HG02938 (cell line): Measurements from ENCODE around the gene LIME1.

Experiments
- ATAC-seq: cut with Tn5 transposase; IDR thresholded peaks from one replicate; pipeline ENCODE4 v1.9.1; 2021; ENCODE audit warnings: mild to moderate bottlenecking, moderate library complexity; ENCODE audit not compliant: unreplicated experiment

Gene LIME1

DNA sequence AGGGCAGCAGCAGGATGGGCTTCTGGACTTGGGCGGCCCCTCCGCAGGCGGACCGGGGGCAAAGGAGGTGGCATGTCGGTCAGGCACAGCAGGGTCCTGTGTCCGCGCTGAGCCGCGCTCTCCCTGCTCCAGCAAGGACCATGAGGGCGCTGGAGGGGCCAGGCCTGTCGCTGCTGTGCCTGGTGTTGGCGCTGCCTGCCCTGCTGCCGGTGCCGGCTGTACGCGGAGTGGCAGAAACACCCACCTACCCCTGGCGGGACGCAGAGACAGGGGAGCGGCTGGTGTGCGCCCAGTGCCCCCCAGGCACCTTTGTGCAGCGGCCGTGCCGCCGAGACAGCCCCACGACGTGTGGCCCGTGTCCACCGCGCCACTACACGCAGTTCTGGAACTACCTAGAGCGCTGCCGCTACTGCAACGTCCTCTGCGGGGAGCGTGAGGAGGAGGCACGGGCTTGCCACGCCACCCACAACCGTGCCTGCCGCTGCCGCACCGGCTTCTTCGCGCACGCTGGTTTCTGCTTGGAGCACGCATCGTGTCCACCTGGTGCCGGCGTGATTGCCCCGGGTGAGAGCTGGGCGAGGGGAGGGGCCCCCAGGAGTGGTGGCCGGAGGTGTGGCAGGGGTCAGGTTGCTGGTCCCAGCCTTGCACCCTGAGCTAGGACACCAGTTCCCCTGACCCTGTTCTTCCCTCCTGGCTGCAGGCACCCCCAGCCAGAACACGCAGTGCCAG lies 39.7 kb upstream of the LIME1 start, which contains the start of gene TNFRSF6B:
Gene TNFRSF6B, plus strand, starts transcription at position 25 of the 729 bp plus-strand sequence. Its CDS starts 116 bp downstream, at position 141.
- no peak for ATAC-seq

DNA sequence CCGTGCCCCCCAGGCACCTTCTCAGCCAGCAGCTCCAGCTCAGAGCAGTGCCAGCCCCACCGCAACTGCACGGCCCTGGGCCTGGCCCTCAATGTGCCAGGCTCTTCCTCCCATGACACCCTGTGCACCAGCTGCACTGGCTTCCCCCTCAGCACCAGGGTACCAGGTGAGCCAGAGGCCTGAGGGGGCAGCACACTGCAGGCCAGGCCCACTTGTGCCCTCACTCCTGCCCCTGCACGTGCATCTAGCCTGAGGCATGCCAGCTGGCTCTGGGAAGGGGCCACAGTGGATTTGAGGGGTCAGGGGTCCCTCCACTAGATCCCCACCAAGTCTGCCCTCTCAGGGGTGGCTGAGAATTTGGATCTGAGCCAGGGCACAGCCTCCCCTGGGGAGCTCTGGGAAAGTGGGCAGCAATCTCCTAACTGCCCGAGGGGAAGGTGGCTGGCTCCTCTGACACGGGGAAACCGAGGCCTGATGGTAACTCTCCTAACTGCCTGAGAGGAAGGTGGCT lies 39.1 kb upstream of the LIME1 start:
- no peak for ATAC-seq

DNA sequence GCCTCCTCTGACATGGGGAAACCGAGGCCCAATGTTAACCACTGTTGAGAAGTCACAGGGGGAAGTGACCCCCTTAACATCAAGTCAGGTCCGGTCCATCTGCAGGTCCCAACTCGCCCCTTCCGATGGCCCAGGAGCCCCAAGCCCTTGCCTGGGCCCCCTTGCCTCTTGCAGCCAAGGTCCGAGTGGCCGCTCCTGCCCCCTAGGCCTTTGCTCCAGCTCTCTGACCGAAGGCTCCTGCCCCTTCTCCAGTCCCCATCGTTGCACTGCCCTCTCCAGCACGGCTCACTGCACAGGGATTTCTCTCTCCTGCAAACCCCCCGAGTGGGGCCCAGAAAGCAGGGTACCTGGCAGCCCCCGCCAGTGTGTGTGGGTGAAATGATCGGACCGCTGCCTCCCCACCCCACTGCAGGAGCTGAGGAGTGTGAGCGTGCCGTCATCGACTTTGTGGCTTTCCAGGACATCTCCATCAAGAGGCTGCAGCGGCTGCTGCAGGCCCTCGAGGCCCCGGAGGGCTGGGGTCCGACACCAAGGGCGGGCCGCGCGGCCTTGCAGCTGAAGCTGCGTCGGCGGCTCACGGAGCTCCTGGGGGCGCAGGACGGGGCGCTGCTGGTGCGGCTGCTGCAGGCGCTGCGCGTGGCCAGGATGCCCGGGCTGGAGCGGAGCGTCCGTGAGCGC lies 38.5 kb upstream of the LIME1 start:
- ATAC-seq, result no peak

DNA sequence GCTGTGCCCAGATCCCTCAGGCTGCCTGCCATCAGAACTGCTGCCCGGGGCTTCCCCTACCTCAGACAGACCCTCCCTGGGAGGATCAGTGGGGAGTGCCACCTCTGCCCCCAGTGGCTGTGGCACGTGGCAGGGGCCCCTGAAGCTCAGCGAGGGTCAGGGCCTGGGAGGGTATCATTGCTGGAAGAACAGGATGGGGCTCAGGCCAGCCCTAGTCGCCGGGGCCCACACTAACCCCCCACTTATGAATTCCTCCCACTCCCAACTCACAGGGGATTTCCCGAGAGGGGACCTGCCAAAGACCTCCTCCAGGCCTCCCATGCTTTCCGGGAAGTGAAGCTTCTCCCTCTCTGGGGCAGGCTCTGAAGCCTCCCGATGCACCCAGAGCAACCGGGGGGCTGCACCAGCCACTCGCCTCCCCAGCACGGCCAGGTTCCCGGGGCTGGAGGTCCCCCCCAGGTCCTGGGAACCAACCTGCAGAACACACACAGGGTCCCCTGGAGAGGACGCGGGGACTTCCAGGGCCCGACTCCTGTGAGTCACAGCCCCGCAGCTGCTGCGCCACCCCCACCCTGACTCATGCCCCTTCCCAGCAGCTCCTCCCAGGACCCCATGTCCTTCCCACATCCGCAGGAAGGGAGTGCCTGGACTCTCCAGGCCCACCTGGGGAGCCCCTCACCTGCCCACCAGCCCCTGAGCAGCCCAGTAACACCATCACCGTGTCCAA lies 37.6 kb upstream of the LIME1 start:
- no peak for ATAC-seq

DNA sequence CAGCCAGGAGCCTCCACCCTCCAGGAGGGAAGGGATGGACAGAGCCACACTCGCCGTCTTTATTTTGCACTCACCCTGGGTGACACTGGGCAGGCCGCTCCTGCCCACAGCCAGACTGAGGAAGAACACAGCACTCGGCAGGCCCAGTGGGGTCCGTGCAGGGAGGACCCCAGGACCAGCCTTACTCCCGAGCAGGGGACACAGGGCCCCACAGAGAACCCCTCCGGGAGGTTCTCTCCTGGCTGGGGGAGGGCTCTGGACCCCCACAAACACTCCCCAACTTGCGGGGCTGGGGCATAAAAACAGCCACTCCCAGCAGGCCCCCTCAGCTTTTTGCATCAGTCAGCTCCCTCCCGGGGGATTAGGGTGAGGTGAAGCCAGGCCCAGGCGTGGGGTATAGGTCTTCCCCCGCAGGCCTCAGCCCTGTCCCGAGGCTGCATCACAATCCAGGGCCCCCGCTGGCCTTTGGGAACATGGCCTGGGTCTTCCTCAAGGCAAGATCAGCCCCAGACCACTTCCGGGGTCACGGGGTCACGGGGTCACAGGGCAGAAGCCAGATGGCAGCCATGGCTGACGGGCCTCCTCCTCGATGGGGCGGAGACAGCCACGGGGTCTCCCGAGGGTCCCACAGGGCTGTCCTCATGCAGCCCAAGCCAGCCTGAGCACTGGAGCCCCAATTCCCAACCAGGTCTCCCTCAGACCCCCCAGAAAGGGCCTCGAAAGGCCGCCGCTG lies 36.8 kb upstream of the LIME1 start:
- ATAC-seq, result no peak

DNA sequence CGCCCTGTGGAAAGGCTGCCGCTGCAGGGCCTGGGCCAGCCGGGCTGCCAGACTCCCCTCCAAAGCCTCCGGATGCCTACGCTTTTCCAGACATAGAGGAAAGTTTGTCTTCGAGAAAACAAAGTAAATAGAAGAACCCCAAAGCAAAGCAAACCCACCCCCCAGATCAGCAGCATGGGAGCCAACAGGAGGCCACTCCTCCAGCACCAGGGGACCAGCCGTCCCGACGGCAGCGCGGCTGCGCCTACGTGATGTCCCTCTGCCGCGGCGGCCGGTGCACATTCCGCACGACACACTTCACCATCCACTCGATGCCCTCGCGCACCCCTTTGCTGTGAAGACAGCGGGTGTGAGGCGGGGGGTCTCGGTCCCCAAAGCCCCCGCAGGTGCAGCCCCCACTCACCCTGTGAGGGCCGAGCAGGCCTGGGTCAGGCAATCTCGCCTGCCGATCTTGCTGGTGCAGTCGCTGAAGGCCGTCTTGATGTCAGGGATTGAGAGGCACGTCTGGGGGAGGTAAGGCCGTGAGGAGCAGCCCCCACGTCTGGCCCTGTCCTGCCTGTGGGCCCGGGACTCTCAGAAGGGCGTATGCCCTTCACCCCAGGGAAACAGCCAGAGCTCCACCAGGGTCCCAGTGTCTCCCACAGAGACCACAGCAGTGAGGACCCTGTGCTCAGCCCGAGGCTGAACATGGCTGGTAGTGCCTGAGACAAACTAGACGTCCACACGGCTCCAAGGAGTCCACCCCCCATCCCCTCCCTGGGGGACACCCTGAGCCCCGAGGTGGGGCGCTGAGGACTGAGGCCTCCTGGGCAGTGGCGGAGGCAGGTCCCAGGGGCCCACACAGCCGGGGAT lies 36.0 kb upstream of the LIME1 start:
- no peak for ATAC-seq

DNA sequence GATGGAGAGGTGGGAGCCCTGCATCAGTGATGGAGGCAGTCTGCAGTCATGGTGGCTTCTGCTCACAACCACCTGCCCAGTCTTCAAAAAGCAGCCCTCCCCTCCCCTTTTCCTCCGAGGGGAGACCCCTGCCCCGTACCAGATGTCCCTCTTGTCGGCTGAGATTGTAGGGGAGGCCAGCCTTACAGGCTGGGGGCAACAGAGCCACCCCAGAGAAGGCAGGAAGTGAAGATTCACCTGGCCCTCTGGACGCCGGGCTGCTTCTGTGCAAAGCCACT lies 35.5 kb upstream of the LIME1 start:
- ATAC-seq, result no peak

DNA sequence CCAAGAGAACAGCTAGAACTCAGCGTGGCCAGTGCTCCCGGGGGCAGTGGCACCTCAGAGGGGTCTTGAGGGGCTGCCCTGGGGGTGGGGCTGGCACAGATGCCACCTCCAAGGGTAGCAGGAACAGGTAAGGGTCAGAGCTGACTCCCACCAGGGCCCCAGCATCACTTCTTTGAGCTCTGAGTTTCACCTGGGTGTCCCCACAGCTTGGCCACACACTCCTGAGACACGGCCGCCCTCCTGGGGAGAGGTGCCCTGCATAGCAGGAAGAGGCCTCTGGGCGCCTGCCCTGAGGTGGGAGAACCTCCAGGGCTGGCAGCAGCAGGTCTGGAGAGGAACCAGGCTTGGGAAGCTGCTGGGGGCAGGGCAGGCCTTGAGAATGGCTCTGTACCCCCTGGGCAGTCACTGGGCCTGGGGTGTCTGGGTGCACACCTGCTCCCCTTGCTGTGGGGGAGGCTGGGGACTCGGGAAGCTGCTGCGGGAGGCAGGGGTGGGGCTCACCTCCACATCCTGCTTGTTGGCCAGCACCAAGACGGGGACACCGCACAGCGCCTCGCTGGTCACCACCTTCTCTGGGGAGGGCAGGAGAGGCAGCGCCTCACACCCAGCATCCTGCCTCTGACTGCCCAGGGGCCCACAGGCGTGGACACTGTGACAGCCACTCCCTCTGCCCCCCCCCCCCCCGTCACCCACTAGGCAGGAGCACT lies 35.0 kb upstream of the LIME1 start:
- ATAC-seq, result no peak

DNA sequence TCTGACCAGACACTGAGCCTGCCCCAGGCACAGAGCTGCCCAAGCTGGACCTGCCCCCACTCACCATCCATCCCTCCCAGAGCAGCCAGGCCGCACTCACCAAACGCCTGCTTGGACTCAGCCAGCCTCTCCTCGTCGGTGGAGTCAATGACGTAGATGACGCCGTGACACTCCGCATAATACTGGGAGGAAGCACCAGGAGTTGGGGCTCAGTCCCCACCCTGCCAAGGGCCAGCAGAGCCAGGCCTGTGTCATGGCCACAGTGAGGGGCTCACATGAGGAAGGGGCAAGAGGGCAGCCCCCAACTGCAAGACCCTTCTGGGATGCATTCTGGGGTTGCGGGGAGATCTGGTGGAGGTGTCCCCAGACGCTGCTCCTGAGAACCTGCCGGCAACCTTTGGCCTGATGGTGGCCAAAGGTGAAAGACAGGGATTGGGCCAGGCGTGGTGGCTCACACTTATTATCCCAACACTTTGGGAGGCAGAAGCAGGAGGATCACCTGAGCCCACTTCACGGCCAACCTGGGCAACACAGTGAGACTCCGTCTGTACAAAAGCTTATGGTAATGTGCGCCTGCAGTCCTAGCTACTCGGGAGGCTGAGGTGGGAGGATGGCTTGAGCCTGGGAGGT lies 34.3 kb upstream of the LIME1 start:
- no peak for ATAC-seq

DNA sequence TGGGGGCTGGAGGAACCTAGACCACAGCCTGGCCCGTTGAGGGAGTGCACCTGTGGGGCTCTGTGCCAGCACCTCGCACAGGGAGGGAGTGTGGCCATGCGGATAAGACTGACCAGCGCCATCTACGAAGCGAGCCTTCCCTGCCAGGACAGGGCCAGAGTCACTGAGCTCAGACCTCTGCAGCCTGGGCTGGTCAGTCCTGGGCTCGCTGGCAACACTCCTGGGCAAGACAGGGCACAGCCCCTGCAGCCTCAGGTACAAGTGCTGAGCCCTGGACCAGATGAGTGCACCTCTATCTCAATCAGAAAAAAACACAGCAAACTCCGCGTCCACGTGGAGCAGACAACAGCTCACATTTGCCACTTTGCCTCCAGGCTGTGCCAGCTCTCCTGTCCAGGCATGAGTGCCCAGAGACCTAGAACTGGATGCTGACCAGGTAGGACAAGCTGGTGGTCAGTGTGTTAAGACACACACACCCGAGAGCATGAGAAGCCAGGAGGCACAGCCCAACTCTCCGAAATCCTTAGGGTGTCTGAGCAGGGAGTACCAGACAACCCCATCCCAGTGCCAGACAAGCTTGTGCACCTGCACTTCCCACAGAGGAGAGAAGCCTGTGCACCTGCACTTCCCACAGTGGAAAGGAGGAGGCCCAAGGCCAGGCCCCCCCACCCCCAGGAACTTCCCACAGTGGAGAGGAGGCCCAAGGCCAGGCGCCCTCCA lies 33.6 kb upstream of the LIME1 start:
- no peak for ATAC-seq

DNA sequence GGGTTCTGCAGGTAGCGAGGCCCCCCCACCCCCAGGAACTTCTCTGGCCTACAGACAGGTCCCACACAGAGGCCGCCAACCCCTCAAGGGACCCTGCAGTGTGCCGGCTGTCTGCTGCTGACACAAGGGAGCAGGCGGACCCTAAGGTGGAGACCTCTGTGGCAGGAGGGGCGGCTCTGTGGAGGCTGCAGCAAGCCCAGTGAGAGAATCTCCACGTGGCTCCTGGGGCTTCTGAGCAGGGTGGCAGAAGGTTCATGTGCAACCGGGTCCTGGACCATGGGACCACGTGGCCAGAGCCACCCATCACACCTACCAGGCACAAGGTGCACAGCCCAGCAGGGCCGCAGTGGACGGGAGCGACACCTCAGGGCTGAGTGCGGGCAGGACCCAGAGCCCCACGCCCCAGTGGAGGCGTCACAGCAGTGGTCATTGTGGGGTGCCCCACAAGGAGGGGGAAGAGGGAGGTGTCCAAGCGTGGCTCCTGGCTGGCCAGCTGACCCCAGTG lies 32.9 kb upstream of the LIME1 start:
- no peak for ATAC-seq

DNA sequence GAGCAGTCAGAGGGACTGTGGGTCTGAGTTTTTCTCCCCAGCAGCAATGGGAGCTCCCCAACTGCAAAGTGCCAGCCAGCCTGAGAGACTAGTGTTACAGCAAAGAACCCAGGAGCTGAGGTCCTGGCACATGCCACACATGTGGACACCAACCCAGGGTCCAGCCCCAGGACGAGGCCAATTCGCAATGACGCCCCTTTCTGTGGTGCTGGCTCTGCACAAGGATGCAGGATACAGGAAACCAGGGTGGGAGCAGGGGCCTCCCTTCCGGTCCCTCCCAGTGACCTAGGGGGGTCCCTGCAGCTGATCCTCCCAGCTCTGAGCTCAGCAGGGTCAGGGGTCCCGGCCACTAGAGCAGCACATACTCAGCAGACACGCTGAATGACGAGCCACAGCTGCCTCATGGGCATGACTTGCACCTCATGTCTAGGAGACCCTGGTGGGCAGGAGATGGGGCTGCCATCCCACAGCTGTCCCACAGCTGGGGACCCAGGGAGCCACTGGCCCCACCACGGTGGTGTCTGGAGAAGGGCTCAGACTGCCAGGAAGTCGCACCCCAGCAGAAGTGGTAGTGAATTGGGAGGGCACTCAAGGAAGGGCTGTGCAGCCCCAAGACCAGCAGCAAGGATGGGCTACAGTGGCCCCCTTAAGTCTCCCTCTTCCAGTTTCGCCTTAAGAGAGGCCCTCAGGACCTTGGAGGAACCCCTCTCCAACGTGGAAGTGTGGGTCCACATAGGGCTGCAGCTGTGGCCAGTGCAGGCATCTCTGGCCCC lies 32.3 kb upstream of the LIME1 start:
- no peak for ATAC-seq

DNA sequence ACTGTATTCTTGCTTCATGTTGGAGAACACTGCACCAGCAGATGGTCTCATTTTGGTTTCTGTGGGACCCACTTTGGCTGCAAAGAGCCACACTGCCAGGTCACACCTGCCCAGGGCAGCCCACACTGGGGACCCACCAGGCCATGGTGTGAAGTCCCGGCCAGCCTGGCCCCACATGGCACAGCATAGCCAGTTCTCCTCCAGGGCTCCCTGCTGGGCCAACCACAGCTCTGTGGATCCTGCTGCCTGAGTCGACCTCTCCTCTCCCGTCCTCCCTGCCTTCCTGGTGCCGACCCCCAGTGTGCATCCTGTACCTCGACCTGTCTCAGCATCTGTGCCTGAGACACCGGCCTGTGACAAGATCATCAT lies 31.7 kb upstream of the LIME1 start:
- no peak for ATAC-seq

DNA sequence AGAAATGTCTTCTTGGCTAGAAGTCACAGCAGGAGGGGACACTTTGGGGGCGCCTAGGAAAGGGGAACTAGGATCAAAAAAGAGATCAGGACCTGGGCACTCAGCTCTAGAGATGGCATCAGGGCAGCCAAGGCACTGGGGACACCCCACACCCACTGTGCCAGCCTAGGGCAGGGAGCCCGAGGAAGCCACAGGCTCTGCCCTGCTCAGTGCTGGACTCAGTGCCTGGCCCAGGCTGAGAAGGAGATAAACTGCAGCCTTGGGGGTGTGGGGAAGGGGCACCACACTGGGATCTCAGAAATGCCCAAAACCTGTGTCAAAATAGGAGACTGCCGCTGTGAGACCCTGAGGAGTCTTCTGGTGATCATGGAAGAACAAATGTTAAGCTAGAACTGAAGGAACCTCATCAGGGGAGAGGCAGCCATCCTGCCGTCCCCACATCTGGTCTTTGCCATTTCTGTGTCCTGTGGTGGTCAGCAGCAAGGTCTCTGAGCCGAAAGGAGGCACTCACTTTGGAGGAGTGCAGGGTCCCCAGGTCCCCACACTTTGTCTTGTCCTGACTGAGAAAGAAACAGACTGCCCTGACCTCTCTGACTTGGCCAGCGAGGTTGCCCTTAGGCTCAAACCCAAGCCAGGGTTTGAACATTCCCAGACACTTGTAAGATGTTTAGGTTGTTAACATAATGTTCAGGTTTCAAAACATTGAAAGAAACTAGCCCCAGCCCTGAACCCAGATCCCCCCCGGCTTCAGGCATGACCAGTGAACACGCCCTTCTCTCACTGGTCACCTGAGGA lies 31.0 kb upstream of the LIME1 start:
- no peak for ATAC-seq

DNA sequence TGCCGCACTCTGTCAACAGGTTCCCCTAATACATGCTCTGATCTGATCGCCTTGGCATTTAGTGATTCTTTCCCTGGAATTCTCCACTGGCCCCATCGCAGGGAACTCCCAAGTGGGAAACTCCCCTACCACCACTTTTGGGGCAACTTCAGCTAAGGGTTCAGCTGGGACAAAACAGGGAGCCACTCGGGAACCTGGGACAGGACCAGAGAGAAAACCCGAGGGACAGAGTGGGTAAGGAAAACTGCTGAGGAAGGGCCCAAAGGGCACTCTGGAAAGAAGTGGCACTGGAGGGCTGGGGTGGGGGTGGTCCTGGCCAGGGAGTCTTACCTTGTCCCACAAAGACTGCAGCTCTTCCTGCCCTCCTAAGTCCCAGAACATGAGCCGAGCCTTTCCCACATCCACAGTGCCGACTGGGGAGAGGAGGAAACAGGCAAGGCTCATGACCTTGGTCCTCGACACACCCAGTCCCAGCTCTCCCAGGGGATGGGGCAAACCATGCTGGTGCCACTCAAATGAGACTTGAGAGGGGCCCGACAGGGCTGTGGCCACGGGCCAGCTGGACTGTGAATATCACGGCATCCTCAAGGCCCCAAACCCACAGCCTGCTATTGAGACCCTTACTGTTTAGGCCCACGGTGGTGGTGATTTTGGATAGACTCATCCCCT lies 30.3 kb upstream of the LIME1 start:
- ATAC-seq, result no peak

DNA sequence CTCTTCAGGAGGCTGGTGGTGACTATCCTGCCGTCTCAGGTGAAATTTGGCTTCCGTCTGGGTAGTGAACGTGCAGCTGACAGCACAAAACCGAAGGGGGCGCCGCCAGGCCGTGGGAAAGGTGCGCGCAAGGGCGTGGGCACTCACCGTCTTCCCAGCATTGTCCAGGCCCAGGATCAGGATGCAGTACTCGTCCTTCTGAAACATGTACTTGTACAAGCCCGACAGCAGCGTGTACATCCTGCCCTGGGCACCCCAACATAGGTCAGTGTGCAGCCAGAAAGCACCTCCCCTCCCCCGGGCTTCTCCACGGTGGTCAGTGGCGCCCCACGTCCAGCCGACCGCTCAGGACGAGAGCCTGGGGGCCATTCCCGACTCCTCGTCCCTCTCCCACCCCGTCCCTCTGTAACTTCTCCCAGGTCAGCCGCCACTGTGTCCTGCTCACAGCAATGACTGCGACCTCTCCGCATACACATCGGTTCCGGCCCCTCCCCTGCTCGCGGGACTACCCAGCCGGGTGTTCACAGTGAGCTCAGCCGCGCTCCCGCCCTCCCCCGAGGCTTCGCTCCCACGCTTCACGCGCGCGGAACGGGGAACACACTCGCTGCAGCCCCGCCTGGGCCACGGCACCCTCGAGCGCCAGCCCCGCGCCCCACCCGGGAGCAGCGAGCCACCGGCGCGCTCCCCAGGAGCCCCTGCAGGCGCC lies 29.5 kb upstream of the LIME1 start:
- ATAC-seq, result peak; percentile 28
